HG02943 (cell line): ENCODE measurements around the gene REC8.

Experiments
- ATAC-seq: cut with Tn5 transposase; IDR thresholded peaks from one replicate; pipeline ENCODE4 v1.9.1; 2021; ENCODE audit warnings: mild to moderate bottlenecking, low read depth, moderate library complexity; ENCODE audit not compliant: unreplicated experiment

Gene REC8

GRCh38 chr14:24171422-24172260, at the start of gene REC8:
Gene REC8 (plus strand): TSS chr14:24172080. CDS start chr14:24172553, 473 bp downstream.
- ATAC-seq = peak; percentile 81

DNA sequence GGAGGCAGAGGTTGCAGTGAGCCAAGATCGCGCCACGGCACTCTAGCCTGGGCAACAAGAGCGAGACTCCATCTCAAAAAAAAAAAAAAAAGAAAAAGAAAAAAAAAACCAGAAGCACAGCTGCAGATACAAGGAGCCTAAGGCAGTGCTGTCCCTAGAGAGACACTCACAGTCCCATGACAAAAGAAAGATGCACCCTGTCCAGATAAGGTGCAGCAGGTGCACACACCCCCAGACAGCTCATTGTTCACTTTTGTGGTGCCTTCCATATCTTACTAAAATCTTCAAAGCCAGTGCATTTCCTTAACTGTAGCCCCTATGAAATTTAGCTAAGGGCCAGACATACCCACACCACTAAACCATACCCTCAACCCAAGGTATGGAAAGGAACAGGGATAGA, 49.5 kb upstream of the REC8 start:
- ATAC-seq = no peak

- no peak for ATAC-seq
Observed at GRCh38 chr14:24122898-24123297, 49.0 kb upstream of the REC8 start.

DNA sequence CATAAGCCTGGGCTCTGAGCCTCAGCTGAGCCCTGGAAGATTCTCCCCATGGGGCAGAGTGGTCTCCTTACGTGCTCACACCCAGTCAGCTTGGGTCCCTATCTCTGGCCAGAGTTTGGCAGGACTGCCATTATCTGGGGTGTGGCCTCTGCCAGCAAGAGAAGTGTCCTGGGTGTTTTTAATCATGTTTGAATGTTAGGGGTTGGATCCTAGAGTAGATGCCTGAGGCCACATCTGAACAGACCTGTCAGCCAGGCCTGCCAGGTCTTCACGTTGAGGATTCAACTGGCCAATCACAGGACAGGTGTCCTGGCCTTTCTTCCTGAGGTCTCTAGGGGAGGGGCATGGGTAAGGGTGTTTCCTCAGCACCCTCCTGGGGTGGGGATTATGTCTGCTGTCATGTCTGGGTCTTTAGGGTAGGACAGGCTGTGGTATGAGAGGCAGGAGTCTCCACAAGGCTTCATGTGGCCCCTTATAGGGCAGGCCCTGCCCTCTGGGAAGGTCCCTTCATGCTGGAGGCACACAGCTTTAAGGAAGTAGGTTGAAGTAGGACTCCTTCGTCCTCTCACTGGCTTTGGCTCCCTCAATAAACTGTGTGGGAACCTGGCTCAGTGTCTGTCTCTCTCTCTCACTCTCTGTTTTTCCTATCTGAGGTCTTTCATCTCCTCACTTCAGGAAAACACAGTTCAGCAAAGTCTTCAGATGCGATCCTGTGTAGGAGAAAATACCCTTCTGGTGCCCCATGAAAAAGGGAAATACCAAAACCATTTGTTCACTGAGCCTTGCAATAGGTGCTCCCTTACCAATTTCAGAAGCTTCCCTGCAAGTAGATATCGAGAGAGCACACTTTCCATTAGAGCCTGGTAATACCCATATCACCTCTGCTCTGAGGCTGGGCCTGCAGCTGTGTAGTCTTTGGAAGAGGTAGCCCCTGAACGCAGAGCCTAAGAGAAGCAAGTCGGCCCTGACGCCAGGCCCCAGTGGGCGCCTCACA, 48.2 kb upstream of the REC8 start:
- ATAC-seq = no peak

- ATAC-seq = no peak
Observed at GRCh38 chr14:24126939-24127338, 44.9 kb upstream of the REC8 start.

DNA sequence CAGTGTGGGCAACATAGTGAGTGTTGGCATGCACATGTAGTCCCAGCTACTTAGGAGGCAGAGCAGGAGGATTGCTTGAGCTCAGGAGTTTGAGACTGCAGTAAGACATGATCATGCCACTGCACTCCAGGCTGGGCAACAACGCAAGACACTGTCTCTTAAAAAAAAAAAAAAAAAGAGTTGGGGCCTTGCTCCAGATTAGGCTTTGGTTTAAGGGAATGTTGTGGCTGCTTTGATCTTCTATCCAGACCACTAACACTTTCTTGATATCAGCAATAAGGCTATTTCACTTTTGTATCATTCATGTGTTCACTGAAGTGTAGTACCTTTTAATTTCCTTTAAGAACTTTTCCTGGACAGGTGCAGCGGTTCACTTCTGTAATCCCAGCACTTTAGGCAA, 44.2 kb upstream of the REC8 start:
- ATAC-seq = no peak

DNA sequence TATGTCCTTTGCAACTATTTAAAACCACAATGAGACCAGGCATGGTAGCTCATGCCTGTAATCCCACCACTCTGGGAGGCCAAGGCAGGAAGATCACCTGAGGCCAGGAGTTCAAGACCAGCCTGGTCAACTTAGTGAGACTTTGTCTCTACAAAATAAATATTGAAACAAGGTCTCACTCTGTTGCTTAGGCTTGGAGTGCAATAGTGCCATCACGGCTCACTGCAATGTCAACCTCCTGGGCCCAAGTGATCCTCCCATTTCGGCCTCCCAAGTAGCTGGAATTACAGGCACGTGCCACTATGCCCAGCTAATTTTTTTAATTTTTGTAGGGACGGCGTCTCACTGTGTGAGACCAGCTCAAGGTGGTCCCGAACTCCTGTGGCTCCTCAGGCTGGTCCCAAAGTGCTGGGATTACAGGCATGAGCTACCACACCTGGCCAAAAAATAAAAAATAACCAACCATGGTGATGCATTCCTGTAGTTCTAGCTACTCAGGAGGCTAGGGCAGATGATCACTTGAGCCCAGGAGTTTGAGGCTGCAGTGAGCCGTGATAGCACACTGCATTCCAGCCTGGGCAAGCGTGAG, 42.4 kb upstream of the REC8 start:
- no peak for ATAC-seq

GRCh38 chr14:24130380-24130716, 41.5 kb upstream of the REC8 start, which contains the start of gene FITM1:
Gene FITM1 (plus strand): TSS chr14:24130659. CDS start chr14:24131564, 905 bp downstream.
- no peak for ATAC-seq

DNA sequence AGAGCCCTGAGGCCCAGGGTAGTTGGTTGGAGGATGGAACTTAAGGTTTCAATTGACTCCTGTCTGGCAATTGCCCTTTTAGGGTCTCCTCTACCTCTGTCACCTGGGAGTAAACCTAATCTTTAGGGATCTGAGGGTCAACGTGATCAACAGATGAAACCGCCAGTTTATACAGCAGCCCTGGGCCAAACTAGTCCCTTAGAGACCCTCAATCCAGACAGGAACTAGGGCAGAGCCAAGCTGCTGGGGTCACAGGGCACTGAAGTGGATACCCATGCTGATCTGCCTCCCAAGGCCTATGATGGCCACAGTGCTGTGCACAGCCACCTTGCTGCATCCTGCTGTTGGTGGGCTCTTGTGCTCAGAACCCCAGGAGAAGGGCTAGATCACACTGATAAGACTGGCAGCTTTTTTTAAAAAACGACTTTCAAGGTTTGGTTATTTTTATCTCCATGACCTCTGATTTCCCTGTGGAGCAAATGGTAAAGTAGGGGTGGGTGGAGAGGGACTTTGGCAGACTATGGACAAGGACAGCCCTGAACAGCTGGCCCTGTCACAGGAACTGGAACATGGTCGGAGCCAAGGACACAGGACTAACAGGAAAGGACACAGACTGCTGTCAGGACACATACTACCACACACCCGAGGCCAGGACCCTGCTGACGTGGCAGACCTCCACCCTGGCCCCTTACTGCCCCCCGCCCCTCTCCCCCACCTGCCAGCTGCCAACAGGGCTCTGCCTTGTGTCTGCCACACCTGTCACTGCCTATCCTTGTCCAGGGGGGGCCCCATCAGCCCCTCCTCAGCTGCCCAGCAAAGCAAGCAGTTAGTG, 40.9 kb upstream of the REC8 start:
- no peak for ATAC-seq

GRCh38 chr14:24131549-24131966, 40.3 kb upstream of the REC8 start:
- ATAC-seq = no peak

GRCh38 chr14:24132061-24132685, 39.7 kb upstream of the REC8 start:
- ATAC-seq = no peak

DNA sequence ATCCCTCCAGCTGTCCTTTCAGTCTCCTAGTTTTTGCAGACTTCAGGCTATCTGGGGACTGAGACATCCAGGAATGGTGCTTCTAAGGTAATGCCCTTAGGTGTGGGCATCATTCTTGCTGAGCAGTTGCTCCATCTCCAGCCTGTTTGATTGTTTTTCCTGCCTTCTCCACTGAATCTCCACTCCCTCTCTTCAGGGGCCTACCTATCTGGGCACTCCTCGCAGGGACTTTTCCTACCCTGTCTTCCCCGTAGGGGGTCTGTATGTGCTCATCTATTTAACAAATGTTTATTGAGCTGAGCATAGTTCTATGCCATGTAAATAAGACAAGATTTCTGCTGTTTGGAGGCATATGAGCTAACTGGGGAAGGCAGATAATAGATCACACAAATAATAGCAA, 38.9 kb upstream of the REC8 start:
- no peak for ATAC-seq

- ATAC-seq = no peak
Observed at GRCh38 chr14:24133735-24134134, 38.1 kb upstream of the REC8 start.

GRCh38 chr14:24135584-24135833, 36.4 kb upstream of the REC8 start:
- ATAC-seq = peak; percentile 17

- ATAC-seq = peak; percentile 79
Observed at GRCh38 chr14:24135834-24136683, 35.8 kb upstream of the REC8 start, which contains the start of gene PSME1. Gene PSME1 (plus strand): TSS chr14:24136194. CDS start chr14:24136263, 69 bp downstream.

DNA sequence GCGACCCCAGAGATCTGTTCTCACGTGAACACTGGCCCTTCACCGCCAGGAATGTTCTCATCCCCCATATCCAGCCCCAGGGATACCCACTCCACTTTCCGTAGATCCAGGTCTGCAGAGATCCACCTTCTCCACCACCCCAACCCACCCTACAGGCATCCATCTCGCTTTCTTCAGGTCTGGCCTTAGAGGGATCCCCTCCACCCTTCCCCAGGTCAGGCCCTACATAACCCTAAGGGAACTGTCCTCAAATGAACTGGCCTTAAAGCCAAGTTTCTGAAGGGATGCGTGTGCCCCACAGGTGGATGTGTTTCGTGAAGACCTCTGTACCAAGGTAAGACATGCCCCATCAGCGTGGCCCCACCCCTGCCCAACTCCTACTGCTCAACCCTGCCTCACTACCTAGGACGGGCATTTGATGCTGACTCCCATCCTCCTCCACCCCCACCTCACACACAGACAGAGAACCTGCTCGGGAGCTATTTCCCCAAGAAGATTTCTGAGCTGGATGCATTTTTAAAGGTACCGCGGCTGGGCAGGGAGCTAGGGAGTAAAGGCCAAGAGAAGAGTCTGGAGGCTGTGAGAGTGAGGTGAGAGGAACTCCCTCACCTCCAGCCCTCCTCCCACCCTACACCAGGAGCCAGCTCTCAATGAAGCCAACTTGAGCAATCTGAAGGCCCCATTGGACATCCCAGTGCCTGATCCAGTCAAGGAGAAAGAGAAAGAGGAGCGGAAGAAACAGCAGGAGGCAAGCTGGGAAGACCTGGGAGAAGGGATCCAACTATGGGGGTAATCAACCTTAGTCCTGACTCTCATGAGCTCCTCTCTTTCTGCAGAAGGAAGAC, 35.0 kb upstream of the REC8 start:
- ATAC-seq = no peak

DNA sequence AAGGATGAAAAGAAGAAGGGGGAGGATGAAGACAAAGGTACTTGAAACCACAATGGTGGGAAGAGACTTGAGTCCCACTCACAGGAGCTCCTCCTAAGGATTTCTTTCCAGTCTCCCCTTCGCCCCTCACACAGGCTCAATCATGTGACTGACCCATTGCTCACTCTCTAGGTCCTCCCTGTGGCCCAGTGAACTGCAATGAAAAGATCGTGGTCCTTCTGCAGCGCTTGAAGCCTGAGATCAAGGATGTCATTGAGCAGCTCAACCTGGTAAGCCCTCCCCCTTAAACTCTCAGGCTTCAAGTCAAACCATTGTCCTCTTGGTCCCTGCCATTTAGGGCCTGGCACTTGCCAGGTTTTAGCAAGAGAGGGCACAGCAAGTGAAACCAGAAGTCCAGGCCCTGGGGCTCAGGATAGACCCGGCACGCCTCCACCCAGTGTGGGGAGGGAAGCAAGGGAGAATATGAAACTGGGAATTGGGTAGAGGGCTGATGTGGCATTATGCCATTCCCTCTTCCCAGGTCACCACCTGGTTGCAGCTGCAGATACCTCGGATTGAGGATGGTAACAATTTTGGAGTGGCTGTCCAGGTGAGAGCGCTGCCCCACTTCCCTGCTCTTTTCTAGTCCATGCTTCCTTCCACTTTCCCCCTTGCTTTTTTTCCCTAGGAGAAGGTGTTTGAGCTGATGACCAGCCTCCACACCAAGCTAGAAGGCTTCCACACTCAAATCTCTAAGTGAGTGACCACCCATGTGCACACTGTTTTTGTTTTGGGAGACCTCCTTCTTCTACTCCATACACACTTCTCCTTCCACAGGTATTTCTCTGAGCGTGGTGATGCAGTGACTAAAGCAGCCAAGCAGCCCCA, 34.1 kb upstream of the REC8 start:
- no peak for ATAC-seq
